ENCODE data around the gene AQP2. TPM values are rescaled to one million over a fixed set of nuclear protein-coding genes. Genes with fewer than 3 reads are reported as not detected.

AQP2 gene
- total RNA-seq, 1 donor from 2014 or later = not detected

- no peak for DNase-seq (ENCODE audit: extremely low spot score in 2 of 2)
- intact Hi-C loops (cut with DNase I) = no loop called here
- Histone ChIP-seq H3K9me3 (no peaks in the 10 kb centered on the region), H3K27me3 (no peaks in the 10 kb centered on the region), H3K27ac (no peak overlapping the region), H3K4me3 (no peak overlapping the region), H3K4me1 (peaks cover 11% of the 10 kb centered on the region), H3K36me3 (no peaks in the 10 kb centered on the region)
- TF ChIP-seq POLR2AphosphoS5 (IDR thresholded peaks at IDR 0.05; ENCODE audit: insufficient read depth in 1 of 2, low read depth in 1 of 2) (no peak), CTCF (IDR thresholded peaks at IDR 0.05) (no peak), POLR2A (IDR thresholded peaks at IDR 0.05) (no peak)
Observed at GRCh38 chr12:49980501-49981349, 30.2 kb downstream of the AQP2 start.

GRCh38 chr12:49982246-49983087, 31.9 kb downstream of the AQP2 start:
- no peaks in the 10 kb centered on the region for H3K27me3 ChIP-seq
- H3K27ac ChIP-seq = no peak overlapping the region
- no peak for DNase-seq (ENCODE audit: extremely low spot score in 2 of 2)
- intact Hi-C loops (cut with DNase I) = no loop called here
- H3K4me3 ChIP-seq = no peak overlapping the region
- TF ChIP-seq POLR2A (IDR thresholded peaks at IDR 0.05) = no peak
- no peak for TF ChIP-seq POLR2AphosphoS5 (IDR thresholded peaks at IDR 0.05; ENCODE audit: insufficient read depth in 1 of 2, low read depth in 1 of 2)
- TF ChIP-seq CTCF (IDR thresholded peaks at IDR 0.05) = no peak
- H3K9me3 ChIP-seq = no peaks in the 10 kb centered on the region
- no peaks in the 10 kb centered on the region for H3K36me3 ChIP-seq
- peaks cover 11% of the 10 kb centered on the region for H3K4me1 ChIP-seq

DNA sequence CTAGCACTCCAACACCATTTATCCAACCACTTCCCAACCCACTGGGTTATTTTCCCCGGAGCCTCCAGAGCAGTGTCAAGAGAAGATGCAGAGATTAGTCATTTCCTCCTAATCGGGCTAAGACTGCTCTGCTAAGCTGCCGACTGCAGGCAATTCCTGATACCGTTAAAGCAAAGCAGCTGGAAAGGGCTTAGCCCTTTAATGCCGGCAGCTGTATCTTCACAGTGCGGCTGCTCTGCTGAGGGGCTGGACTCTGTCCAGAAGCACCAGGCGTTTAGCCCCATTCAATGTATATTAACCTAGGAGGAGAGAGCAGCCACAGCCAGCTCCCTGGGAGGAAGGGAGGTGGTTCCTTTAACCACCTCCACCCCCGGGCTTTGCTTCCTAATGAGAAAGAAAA, 33.4 kb downstream of the AQP2 start:
- H3K4me1 ChIP-seq = peaks cover 11% of the 10 kb centered on the region
- H3K27ac ChIP-seq = no peak overlapping the region
- no peak overlapping the region for H3K4me3 ChIP-seq
- intact Hi-C loops (cut with DNase I) = no loop called here
- no peaks in the 10 kb centered on the region for H3K36me3 ChIP-seq
- H3K27me3 ChIP-seq = no peaks in the 10 kb centered on the region
- TF ChIP-seq POLR2AphosphoS5 (IDR thresholded peaks at IDR 0.05; ENCODE audit: insufficient read depth in 1 of 2, low read depth in 1 of 2) (no peak), CTCF (IDR thresholded peaks at IDR 0.05) (no peak), POLR2A (IDR thresholded peaks at IDR 0.05) (no peak)
- no peak for DNase-seq (ENCODE audit: extremely low spot score in 2 of 2)
- H3K9me3 ChIP-seq = no peaks in the 10 kb centered on the region

GRCh38 chr12:49984476-49985359, 34.2 kb downstream of the AQP2 start:
- no peaks in the 10 kb centered on the region for H3K27me3 ChIP-seq
- H3K4me3 ChIP-seq = no peak overlapping the region
- no peaks in the 10 kb centered on the region for H3K36me3 ChIP-seq
- no peak overlapping the region for H3K27ac ChIP-seq
- intact Hi-C loops (cut with DNase I) = no loop called here
- no peak for DNase-seq (ENCODE audit: extremely low spot score in 2 of 2)
- no peaks in the 10 kb centered on the region for H3K9me3 ChIP-seq
- TF ChIP-seq CTCF (IDR thresholded peaks at IDR 0.05) (no peak), POLR2AphosphoS5 (IDR thresholded peaks at IDR 0.05; ENCODE audit: insufficient read depth in 1 of 2, low read depth in 1 of 2) (no peak), POLR2A (IDR thresholded peaks at IDR 0.05) (no peak)
- H3K4me1 ChIP-seq = peaks cover 11% of the 10 kb centered on the region
